Measurements from ENCODE around the gene CD44. TPM values are rescaled to one million over a fixed set of nuclear protein-coding genes. Genes with fewer than 3 reads are reported as not detected.

Gene CD44
- total and polyA plus RNA-seq, 8 donors, result 332 to 693 (median 504) TPM

DNA sequence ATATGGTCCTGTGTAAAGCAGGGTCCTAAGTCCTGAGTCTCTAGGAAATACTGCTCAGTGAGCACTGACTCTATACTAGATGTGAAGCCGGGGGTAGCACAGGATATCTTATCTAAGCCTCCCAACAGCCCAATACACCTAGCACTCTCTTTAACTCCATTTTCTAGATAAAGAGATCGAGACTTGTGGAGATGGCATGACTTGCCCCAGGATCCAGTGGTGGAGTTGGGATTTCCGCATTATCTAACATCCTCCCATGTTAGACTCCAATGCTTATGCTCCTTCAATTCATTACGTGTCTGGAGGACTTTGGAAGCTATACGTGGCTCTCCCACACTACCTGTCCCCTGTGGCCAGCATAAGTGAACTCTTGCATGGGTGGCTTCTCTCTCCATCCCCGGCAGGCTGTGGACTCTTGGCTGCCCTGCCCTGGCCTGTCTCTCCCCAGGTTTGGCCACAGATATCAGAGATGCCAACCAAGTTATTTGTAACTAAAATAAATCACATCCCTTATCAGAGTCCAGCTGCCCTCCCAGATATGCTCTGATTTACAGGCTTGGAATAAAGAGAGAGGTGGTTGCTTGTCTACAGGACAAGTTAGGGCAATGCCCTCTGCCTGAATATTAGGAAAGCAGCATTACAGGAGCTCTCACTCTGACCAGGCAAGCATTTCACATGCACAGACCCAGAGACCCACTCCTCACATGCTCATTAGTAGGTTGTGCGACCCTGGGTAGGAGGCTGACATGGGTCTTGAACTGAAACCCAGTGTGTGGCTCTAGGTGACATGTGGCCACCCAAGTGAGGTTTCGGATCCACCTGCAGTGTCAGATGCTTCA is 4.5 kb downstream of the CD44 start:
- intact Hi-C loops (cut with DNase I), result no loop called here
- Histone ChIP-seq H3K27ac (peak overlapping the region; percentile 62 to 96), H3K4me3 (peak overlapping the region in 1 of 2 donors; percentile 77), H3K27me3 (no peaks in the 10 kb centered on the region), H3K36me3 (peaks cover 0 to 16% of the 10 kb centered on the region in 2 donors), H3K9me3 (no peaks in the 10 kb centered on the region), H3K4me1 (peaks cover 28 to 82% of the 10 kb centered on the region in 2 donors)
- DNase-seq (no peak), ATAC-seq (no peak)
- TF ChIP-seq, protein P1, sequence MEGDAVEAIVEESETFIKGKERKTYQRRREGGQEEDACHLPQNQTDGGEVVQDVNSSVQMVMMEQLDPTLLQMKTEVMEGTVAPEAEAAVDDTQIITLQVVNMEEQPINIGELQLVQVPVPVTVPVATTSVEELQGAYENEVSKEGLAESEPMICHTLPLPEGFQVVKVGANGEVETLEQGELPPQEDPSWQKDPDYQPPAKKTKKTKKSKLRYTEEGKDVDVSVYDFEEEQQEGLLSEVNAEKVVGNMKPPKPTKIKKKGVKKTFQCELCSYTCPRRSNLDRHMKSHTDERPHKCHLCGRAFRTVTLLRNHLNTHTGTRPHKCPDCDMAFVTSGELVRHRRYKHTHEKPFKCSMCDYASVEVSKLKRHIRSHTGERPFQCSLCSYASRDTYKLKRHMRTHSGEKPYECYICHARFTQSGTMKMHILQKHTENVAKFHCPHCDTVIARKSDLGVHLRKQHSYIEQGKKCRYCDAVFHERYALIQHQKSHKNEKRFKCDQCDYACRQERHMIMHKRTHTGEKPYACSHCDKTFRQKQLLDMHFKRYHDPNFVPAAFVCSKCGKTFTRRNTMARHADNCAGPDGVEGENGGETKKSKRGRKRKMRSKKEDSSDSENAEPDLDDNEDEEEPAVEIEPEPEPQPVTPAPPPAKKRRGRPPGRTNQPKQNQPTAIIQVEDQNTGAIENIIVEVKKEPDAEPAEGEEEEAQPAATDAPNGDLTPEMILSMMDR (IDR thresholded peaks at IDR 0.05), result no peak

DNA sequence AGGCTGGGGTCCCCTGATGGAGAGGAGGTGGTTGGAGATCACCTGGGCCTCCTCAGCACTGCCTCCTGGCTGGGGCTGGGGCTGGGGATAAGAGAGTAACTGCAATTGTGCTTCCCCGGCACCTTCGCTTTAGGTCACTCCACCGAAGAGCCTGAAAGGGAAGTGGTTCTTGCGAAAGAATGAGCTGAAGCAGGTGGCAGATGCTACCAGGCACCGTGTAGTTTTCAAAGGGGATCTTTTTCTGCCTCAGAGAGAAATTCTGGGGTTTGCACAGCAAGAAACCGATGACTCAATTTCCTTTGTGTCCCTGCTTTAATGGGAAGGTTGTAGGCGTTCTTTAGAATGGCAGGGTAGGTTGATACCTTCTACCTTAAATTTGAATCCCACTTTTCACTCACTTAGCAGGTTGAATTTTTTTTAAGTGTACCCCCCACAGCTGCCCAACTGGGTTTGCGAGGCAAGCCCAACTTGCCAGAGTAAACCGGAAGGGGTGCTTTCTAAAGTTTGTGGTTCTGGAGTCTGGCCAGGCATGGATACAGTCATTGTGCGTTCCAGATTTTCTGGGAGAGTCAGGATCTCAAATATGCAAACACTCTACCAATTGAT is 5.3 kb downstream of the CD44 start:
- Histone ChIP-seq H3K36me3 (peaks cover 0 to 22% of the 10 kb centered on the region in 2 donors), H3K9me3 (no peaks in the 10 kb centered on the region), H3K4me1 (peaks cover 28 to 86% of the 10 kb centered on the region in 2 donors), H3K4me3 (peak overlapping the region in 1 of 2 donors; percentile 77), H3K27ac (peak overlapping the region; percentile 62 to 96), H3K27me3 (no peaks in the 10 kb centered on the region)
- DNase-seq (no peak), ATAC-seq (peak; percentile 13)
- TF ChIP-seq, protein P1 (IDR thresholded peaks at IDR 0.05), result no peak
- intact Hi-C loops (cut with DNase I), result no loop called here

- H3K36me3 ChIP-seq, result peaks cover 0 to 22% of the 10 kb centered on the region in 2 donors
- H3K9me3 ChIP-seq, result no peaks in the 10 kb centered on the region
- peaks cover 28 to 91% of the 10 kb centered on the region in 2 donors for H3K4me1 ChIP-seq
- intact Hi-C loops (cut with DNase I), result no loop called here
- peak; percentile 32 for ATAC-seq
- no peak for DNase-seq
- H3K27ac ChIP-seq, result peak overlapping the region; percentile 62 to 96
- no peaks in the 10 kb centered on the region for H3K27me3 ChIP-seq
- peak overlapping the region in 1 of 2 donors; percentile 77 for H3K4me3 ChIP-seq
- TF ChIP-seq, protein P1 (IDR thresholded peaks at IDR 0.05), result no peak
Measured at GRCh38 chr11:35144806-35145205, 5.8 kb downstream of the CD44 start.

DNA sequence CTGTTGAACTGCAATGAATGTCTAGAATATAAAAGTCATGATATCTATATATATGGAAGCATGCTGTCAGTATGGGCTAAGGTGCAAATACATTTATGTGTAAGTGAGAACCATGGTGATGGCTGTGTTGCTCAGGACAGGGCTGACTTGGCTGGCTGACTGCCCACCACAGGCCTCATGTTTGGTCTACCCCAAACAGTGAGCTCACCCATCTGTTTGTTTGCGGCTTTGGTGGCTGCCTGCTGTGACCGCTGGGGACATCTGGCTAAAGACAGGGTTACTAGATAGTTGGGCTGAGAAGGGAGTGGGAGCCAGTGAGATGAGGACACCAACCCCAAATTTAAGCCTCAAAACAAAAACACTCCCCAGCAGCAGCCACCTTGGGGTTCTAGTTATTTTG is 6.3 kb downstream of the CD44 start:
- intact Hi-C loops (cut with DNase I), result no loop called here
- ATAC-seq (no peak), DNase-seq (no peak)
- H3K27ac ChIP-seq, result peak overlapping the region; percentile 62 to 96
- no peak overlapping the region for H3K4me3 ChIP-seq
- H3K9me3 ChIP-seq, result no peaks in the 10 kb centered on the region
- TF ChIP-seq, protein P1 (IDR thresholded peaks at IDR 0.05), result no peak
- no peaks in the 10 kb centered on the region for H3K27me3 ChIP-seq
- peaks cover 28 to 96% of the 10 kb centered on the region in 2 donors for H3K4me1 ChIP-seq
- H3K36me3 ChIP-seq, result peaks cover 0 to 22% of the 10 kb centered on the region in 2 donors

DNA sequence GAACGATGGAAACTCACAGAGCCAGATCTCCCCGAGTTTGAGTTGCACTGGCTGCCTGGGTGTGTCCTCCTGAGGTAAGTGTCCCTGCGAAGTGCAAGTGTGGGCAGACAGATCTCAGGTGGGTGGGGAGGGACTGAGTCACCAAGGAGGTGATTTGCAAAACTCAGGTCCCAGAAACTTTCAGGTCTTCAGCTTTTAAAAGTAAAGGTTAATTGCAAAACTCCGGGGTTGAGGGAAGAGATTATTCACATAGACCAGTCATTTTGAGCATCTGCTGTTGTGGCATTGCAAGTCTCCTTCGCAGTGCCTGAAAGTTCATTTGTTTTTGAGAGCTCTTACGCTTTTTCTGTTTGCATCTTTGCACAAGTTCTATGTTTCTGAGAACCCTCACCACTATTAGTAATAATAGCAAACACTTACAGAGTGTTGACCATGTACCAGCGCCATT is 7.1 kb downstream of the CD44 start:
- Histone ChIP-seq H3K4me1 (peaks cover 34 to 99% of the 10 kb centered on the region in 2 donors), H3K9me3 (no peaks in the 10 kb centered on the region), H3K27me3 (no peaks in the 10 kb centered on the region), H3K36me3 (peaks cover 0 to 22% of the 10 kb centered on the region in 2 donors), H3K27ac (peak overlapping the region; percentile 62 to 96), H3K4me3 (no peak overlapping the region)
- ATAC-seq (peak; percentile 60), DNase-seq (peak in 1 of 4 donors; percentile 67)
- TF ChIP-seq, protein P1 (IDR thresholded peaks at IDR 0.05), result no peak
- intact Hi-C loops (cut with DNase I), result no loop called here

Data from left lung (tissue), 10 donors.